ENCODE measurements around the gene FOXB1.

Gene FOXB1

DNA sequence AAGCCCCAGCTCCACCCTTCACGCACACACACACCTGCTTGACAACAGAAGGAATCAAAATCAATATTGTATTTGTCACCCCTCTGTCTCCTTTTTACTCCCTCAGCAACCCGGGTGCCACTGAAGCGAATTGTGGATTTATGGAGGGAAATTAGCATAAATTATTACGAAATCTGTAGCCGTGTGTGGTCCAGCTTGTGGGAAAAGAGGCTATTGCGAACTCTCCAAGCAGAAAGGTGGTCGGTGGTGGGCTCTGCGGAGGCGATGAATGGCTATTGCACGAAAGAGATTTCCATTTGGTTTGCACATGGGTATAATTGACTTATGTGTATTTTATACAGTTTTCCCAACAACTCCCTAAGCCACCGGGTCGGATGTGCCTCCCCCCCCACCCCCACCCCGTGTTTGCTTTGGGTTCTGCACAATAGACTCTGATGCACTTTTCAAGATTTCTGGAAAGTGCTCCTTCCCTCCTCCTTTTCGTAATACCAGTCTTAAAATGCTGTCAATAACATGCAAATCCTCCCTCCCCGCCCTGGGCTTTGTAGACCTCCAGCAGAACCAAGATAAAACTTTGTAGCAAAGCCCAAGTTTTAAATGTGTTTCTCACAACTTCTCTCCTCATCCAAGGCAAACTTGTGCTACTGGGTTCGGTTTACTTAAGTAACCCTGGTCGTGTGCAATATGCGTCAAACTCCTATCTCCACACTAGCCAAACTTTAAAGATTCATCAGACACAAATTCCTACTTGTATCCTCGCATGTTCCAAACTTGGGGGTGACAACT is 3.1 kb upstream of the FOXB1 start:
- Histone ChIP-seq H3K9me3 (ENCODE audit: insufficient read depth, low read length, severe bottlenecking) (no peaks in the 10 kb centered on the region), H3K36me3 (ENCODE audit: insufficient read depth, low read length) (peaks cover 12% of the 10 kb centered on the region; the same call in 1 of the 2 replicates), H3K4me1 (ENCODE audit: insufficient read depth, low read length) (peaks cover 58% of the 10 kb centered on the region), H4K20me1 (ENCODE audit: insufficient read depth, low read length) (no peaks in the 10 kb centered on the region), H3K4me2 (ENCODE audit: insufficient read depth, low read length) (no peak overlapping the region), H2AFZ (ENCODE audit: low read depth, low read length) (no peak overlapping the region), H3K27ac (ENCODE audit: low read length) (no peak overlapping the region), H3K9ac (ENCODE audit: low read depth, low read length) (no peak overlapping the region), H3K79me2 (ENCODE audit: insufficient read depth, low read length) (peaks cover 11% of the 10 kb centered on the region), H3K4me3 (ENCODE audit: low read depth in 1 of 2, low read length in 2 of 2) (no peak overlapping the region), H3K27me3 (ENCODE audit: insufficient read depth, low read length, poor library complexity) (no peaks in the 10 kb centered on the region)
- ATAC-seq (ENCODE audit: insufficient read depth, low read depth) (no peak), DNase-seq (no peak)
- TF ChIP-seq, protein P1, sequence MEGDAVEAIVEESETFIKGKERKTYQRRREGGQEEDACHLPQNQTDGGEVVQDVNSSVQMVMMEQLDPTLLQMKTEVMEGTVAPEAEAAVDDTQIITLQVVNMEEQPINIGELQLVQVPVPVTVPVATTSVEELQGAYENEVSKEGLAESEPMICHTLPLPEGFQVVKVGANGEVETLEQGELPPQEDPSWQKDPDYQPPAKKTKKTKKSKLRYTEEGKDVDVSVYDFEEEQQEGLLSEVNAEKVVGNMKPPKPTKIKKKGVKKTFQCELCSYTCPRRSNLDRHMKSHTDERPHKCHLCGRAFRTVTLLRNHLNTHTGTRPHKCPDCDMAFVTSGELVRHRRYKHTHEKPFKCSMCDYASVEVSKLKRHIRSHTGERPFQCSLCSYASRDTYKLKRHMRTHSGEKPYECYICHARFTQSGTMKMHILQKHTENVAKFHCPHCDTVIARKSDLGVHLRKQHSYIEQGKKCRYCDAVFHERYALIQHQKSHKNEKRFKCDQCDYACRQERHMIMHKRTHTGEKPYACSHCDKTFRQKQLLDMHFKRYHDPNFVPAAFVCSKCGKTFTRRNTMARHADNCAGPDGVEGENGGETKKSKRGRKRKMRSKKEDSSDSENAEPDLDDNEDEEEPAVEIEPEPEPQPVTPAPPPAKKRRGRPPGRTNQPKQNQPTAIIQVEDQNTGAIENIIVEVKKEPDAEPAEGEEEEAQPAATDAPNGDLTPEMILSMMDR (IDR thresholded peaks at IDR 0.05; ENCODE audit: borderline replicate concordance, extremely low read depth, low read length, poor library complexity, severe bottlenecking): no peak
- no peak for TF ChIP-seq EZH2 (IDR thresholded peaks at IDR 0.05; ENCODE audit: borderline replicate concordance, low read depth, low read length, severe bottlenecking)

DNA sequence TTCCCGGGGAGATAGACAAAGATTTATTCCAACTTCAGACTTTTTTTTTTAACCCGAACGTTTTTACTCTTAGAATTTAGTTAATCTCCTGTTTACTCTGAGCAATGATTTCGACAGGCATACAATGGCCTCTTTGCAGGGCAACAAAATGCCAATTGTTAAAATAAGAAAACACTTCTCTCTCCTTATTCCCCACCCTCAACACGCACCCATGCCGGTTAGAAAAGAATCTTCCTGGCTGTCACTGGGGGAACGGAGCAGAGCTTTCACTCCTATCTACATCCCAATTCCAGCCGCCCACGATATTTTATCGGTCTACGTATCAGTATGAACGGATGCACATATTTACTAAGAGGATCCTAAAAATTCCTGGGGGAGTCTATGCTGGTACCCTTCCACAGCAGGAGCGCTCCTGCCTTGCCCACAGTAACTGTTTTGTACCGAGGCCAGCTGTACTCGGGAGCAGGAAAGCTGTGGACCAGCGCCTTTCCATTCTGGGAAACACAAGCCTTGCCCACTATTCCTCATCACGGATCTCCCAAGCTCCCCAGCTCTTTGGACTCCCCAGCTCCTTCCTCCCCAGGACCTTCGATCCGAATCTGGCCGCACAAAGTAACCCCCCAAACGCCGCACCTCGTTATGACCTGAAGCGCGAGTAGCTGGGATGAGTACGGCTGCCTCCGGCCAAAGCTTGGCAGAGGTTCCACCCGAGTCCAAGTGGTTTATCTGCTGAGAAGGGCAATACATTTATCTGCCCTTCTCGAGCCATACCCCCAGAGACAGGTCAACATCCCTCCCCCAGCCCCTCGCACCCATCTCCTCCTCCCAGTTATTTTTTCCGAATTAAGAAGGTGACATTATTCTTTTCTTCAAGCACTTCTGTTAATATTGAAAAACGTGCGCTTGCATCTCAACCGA is 2.2 kb upstream of the FOXB1 start:
- no peak for DNase-seq
- H3K27me3 ChIP-seq (ENCODE audit: insufficient read depth, low read length, poor library complexity): no peaks in the 10 kb centered on the region
- peaks cover 11% of the 10 kb centered on the region for H3K79me2 ChIP-seq (ENCODE audit: insufficient read depth, low read length)
- ATAC-seq (ENCODE audit: insufficient read depth, low read depth): no peak
- peak overlapping the region; percentile 2; the same call in 1 of the 2 replicates for H3K4me2 ChIP-seq (ENCODE audit: insufficient read depth, low read length)
- no peak overlapping the region for H2AFZ ChIP-seq (ENCODE audit: low read depth, low read length)
- H4K20me1 ChIP-seq (ENCODE audit: insufficient read depth, low read length): no peaks in the 10 kb centered on the region
- H3K36me3 ChIP-seq (ENCODE audit: insufficient read depth, low read length): peaks cover 12% of the 10 kb centered on the region; the same call in 1 of the 2 replicates
- TF ChIP-seq EZH2 (IDR thresholded peaks at IDR 0.05; ENCODE audit: borderline replicate concordance, low read depth, low read length, severe bottlenecking): no peak
- no peak overlapping the region for H3K9ac ChIP-seq (ENCODE audit: low read depth, low read length)
- H3K4me1 ChIP-seq (ENCODE audit: insufficient read depth, low read length): peaks cover 61% of the 10 kb centered on the region
- no peak overlapping the region; a peak in 1 of 4 replicates for H3K4me3 ChIP-seq (ENCODE audit: low read depth in 1 of 2, low read length in 2 of 2)
- no peaks in the 10 kb centered on the region for H3K9me3 ChIP-seq (ENCODE audit: insufficient read depth, low read length, severe bottlenecking)
- H3K27ac ChIP-seq (ENCODE audit: low read length): no peak overlapping the region

DNA sequence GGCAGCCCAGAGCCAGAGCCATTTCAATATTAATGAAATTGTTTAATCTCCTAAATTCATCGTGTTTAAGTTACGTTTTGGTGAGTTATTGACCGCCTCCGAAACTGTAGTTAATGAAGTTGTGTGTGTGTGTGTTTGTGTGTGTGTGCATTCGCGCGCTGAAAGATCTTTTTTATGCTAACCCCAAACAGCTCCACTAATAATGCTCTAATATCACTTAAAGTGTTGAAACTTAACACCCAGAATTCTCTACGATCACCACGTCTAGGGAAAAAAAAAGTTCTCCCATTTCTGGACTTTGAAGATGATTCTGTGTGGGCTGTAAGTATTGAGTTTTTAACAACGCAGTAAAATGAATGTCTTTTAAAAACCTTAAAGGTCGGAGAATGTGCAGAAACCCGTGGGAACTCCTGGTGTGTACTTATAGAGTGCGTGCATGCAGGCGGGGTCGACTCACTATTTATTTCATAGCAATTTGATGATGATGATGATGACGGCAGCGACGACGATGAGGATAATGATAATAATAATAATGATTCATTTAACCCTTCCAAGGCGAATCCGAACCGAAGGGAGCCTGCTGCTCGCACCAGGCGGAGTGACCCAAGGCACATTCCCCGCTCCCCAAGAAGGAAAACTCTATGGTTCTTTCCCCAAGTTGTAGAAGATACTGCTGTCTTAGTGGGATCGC is 1.4 kb upstream of the FOXB1 start:
- ATAC-seq (ENCODE audit: insufficient read depth, low read depth): no peak
- H3K9ac ChIP-seq (ENCODE audit: low read depth, low read length): no peak overlapping the region

More for the DNA sequence above, 1.4 kb upstream of the FOXB1 start:
- H3K4me2 ChIP-seq (ENCODE audit: insufficient read depth, low read length): no peak overlapping the region
- no peaks in the 10 kb centered on the region for H3K9me3 ChIP-seq (ENCODE audit: insufficient read depth, low read length, severe bottlenecking)
- TF ChIP-seq, protein P1 (IDR thresholded peaks at IDR 0.05; ENCODE audit: borderline replicate concordance, extremely low read depth, low read length, poor library complexity, severe bottlenecking): no peak
- no peak for TF ChIP-seq EZH2 (IDR thresholded peaks at IDR 0.05; ENCODE audit: borderline replicate concordance, low read depth, low read length, severe bottlenecking)
- no peak for DNase-seq
- peaks cover 11% of the 10 kb centered on the region for H3K79me2 ChIP-seq (ENCODE audit: insufficient read depth, low read length)
- no peak overlapping the region for H2AFZ ChIP-seq (ENCODE audit: low read depth, low read length)
- peaks cover 57% of the 10 kb centered on the region for H3K4me1 ChIP-seq (ENCODE audit: insufficient read depth, low read length)
- H4K20me1 ChIP-seq (ENCODE audit: insufficient read depth, low read length): no peaks in the 10 kb centered on the region
- peaks cover 12% of the 10 kb centered on the region; the same call in 1 of the 2 replicates for H3K36me3 ChIP-seq (ENCODE audit: insufficient read depth, low read length)
- H3K27me3 ChIP-seq (ENCODE audit: insufficient read depth, low read length, poor library complexity): no peaks in the 10 kb centered on the region
- no peak overlapping the region for H3K4me3 ChIP-seq (ENCODE audit: low read depth in 1 of 2, low read length in 2 of 2)
- H3K27ac ChIP-seq (ENCODE audit: low read length): no peak overlapping the region

All from DND-41 (cell line).